Mesangial cell (primary cell): ENCODE measurements around the gene RFPL2. TPM values are rescaled to one million over a fixed set of nuclear protein-coding genes. Genes with fewer than 3 reads are reported as not detected.

Source experiments
- total RNA-seq: library from RNA; depleted of rRNA; stranded (reverse); fragments of >200 nt; gene quantifications from 2 replicates; pipeline ENCODE4 v1.2.3, GENCODE V29; 2015

Gene RFPL2
- not detected in 2 replicates for total RNA-seq

GRCh38 chr22:32204856-32205722, at the start of gene RFPL2:
TSS of gene RFPL2 (minus strand) at chr22:32205073. CDS start at chr22:32202451, 2,622 bp downstream.

GRCh38 chr22:32158712-32159533, 46.0 kb downstream of the RFPL2 start, which contains the start of gene C22orf42:
TSS of gene C22orf42 (minus strand) at chr22:32159303. CDS start at chr22:32159215, 88 bp downstream.

Other genes starting within 250 kb of the RFPL2 start
- gene SLC5A1, start 161.8 kb downstream of the RFPL2 start, total RNA-seq: not detected in 2 replicates
- gene C22orf42, start 45.8 kb downstream of the RFPL2 start, total RNA-seq: not detected in 2 replicates
- 0.13 TPM in 1 of 2 replicates, not detected in the other for gene SLC5A4, start 50.3 kb upstream of the RFPL2 start, total RNA-seq
- gene RFPL3, start 152.8 kb upstream of the RFPL2 start, total RNA-seq: not detected in 2 replicates
- 54.3 and 79.2 TPM in 2 replicates for gene RTCB, start 207.2 kb upstream of the RFPL2 start, total RNA-seq